HepG2 (cell line): ENCODE measurements around the gene ZFP69B. TPM values are rescaled to one million over a fixed set of nuclear protein-coding genes. Genes with fewer than 3 reads are reported as not detected.

Source experiments
- ATAC-seq: fragments of 200-7000 bp; cut with Tn5 transposase; 3 replicates; pipeline ENCODE4 v1.9.1; 2020; ENCODE audit warnings: mild to moderate bottlenecking, moderate library complexity
- BruUV-seq: library from RNA; stranded (reverse); fragments of 400-500 nt; replicated peaks from 2 replicates; lab custom pipeline; 2021; lab: Mats Ljungman, UMichigan
- CTCF ChIA-PET: fragments of 300-600 bp; formaldehyde crosslinking; extraction: SDS; loops from one replicate; lab custom pipeline; 2021; ENCODE audit warnings: low total read pairs, inconsistent platforms, low intra/inter-chr PET ratio; lab: Yijun Ruan, JAX
- POLR2A ChIA-PET: fragments of 350-600 bp; sonication (Branson Sonifier 250); formaldehyde crosslinking; loops from one replicate; lab custom pipeline; 2020; ENCODE audit warnings: antibody characterized with exemption, inconsistent platforms; lab: Yijun Ruan, JAX
- DNase-seq: peaks from one replicate; pipeline ENCODE4 v3.0.0-alpha.2; 2015; ENCODE audit warnings: low spot score
- FAIRE-seq: peaks from 3 replicates; lab custom pipeline; 2011; peaks lifted over from hg19 to GRCh38; lab: Jason Lieb, UNC
- H2AFZ ChIP-seq: one replicate; pipeline ENCODE4 v1.6.1; 2011; ENCODE audit warnings: low read length, inconsistent platforms
- H3K27ac ChIP-seq: fragments of 300-600 bp; 3 replicates; pipeline ENCODE4 v1.8.0; 2011; ENCODE audit warnings: mixed run types, mild to moderate bottlenecking, mixed read lengths, low read length, inconsistent platforms; ENCODE audit not compliant: insufficient read depth; ENCODE audit errors: extremely low read length
- H3K27me3 ChIP-seq, 2 experiments: fragments of 200-600 bp in 1 of 2; 2 replicates in 1 of 2; 3 replicates in 1 of 2; pipeline versions ENCODE4 v1.6.0 to v1.8.0; 2011; ENCODE audit warnings: low read length in 2 of 2, mild to moderate bottlenecking in 2 of 2, moderate library complexity in 2 of 2, inconsistent platforms in 1 of 2; ENCODE audit not compliant: insufficient read depth in 2 of 2, control insufficient read depth in 1 of 2
- H3K36me3 ChIP-seq, 2 experiments: fragments of 200-600 bp in 1 of 2; replicated peaks in 1 of 2; 2 replicates in 1 of 2; 3 replicates in 1 of 2; pipeline versions ENCODE4 v1.5.1 to v1.8.0; 2011; ENCODE audit warnings: low read length in 2 of 2, inconsistent platforms in 1 of 2; ENCODE audit not compliant: insufficient read depth in 2 of 2, control insufficient read depth in 1 of 2
- H3K4me1 ChIP-seq: 2 replicates; pipeline ENCODE4 v1.5.1; 2012; ENCODE audit warnings: low read length, inconsistent platforms; ENCODE audit not compliant: insufficient read depth
- H3K4me2 ChIP-seq: 2 replicates; pipeline ENCODE4 v1.6.0; 2011; ENCODE audit warnings: low read depth, low read length, inconsistent platforms
- H3K4me3 ChIP-seq, 3 experiments: fragments of 200-600 bp in 1 of 3; sonication (generic), shearing (Covaris generic) in 1 of 3; replicated peaks in 1 of 3; 2 replicates each; pipeline ENCODE4 v1.5.1; 2011 to 2016; ENCODE audit warnings: low read length in 3 of 3, inconsistent platforms in 2 of 3, low read depth in 2 of 3, mild to moderate bottlenecking in 2 of 3, control low read depth in 1 of 3, mixed read lengths in 1 of 3; ENCODE audit not compliant: insufficient read depth in 1 of 3
- H3K79me2 ChIP-seq: one replicate; pipeline ENCODE4 v1.6.1; 2011; ENCODE audit warnings: low read length, inconsistent platforms; ENCODE audit not compliant: insufficient read depth
- H3K9ac ChIP-seq: 2 replicates; pipeline ENCODE4 v1.6.0; 2011; ENCODE audit warnings: mild to moderate bottlenecking, low read depth, low read length, inconsistent platforms; ENCODE audit not compliant: insufficient read depth
- H3K9me3 ChIP-seq: 2 replicates; pipeline ENCODE4 v1.5.1; 2012; ENCODE audit warnings: mild to moderate bottlenecking, low read length
- H4K20me1 ChIP-seq: 2 replicates; pipeline ENCODE4 v1.6.0; 2011; ENCODE audit warnings: inconsistent platforms, mild to moderate bottlenecking, low read length, moderate library complexity; ENCODE audit not compliant: insufficient read depth
- ATF7-NPFF ChIP-seq: sonication (generic); formaldehyde crosslinking; IDR thresholded peaks from 2 replicates; pipeline ENCODE4 v1.8.1; 2023; ENCODE audit warnings: mild to moderate bottlenecking, low read depth, missing genetic modification reagents, moderate library complexity
- DNMT1 ChIP-seq: sonication (generic); formaldehyde crosslinking; IDR thresholded peaks from 2 replicates; pipeline ENCODE4 v1.5.1; 2020; ENCODE audit warnings: mild to moderate bottlenecking, missing genetic modification reagents
- LCORL ChIP-seq, 2 experiments: fragments of 450-650 bp in 1 of 2; sonication (generic) in 1 of 2; formaldehyde crosslinking in 1 of 2; IDR thresholded peaks; 2 replicates each; pipeline versions ENCODE4 v1.5.0 to v1.6.1; 2017 to 2020; ENCODE audit warnings: antibody characterized with exemption in 1 of 2, missing genetic modification reagents in 1 of 2
- SIN3A ChIP-seq: IDR thresholded peaks from 2 replicates; pipeline ENCODE4 v1.6.1; 2011; ENCODE audit warnings: low read depth, mild to moderate bottlenecking, control low read depth, low read length, borderline replicate concordance
- SYNCRIP ChIP-seq: fragments of 200-400 bp; formaldehyde crosslinking; IDR thresholded peaks from 2 replicates; pipeline ENCODE4 v1.6.1; 2018; ENCODE audit warnings: mild to moderate bottlenecking, low read depth, low read length; ENCODE audit not compliant: insufficient read depth
- YEATS2 ChIP-seq: sonication (generic); formaldehyde crosslinking; IDR thresholded peaks from 2 replicates; pipeline ENCODE4 v1.4.0; 2020; ENCODE audit warnings: missing genetic modification reagents, borderline replicate concordance
- ZNF263 ChIP-seq: sonication (generic); formaldehyde crosslinking; IDR thresholded peaks from 2 replicates; pipeline ENCODE4 v1.4.0; 2020; ENCODE audit warnings: missing genetic modification reagents
- ZNF597 ChIP-seq: sonication (generic); formaldehyde crosslinking; IDR thresholded peaks from 2 replicates; pipeline ENCODE4 v1.5.0; 2020; ENCODE audit warnings: missing genetic modification reagents
- ZSCAN31 ChIP-seq: sonication (generic); formaldehyde crosslinking; IDR thresholded peaks from 2 replicates; pipeline ENCODE4 v1.5.0; 2020; ENCODE audit warnings: low read depth, mild to moderate bottlenecking, missing genetic modification reagents
- WGBS: methylation state at CpG from one replicate; pipeline ENCODE4 v1.1.6; 2017; ENCODE audit warnings: low lambda C conversion rate; 5-methylcytosine and 5-hydroxymethylcytosine counted together
- in situ Hi-C: cut with HindIII; loops from 2 replicates; pipeline ENCODE4 v1.10.0; 2017; ENCODE audit warnings: low pct_unique_long_range_greater_than_20kb; ENCODE audit not compliant: extremely low pct_ligation_motif_present
- intact Hi-C: fragments of 100-400 bp; cut with micrococcal nuclease; formaldehyde crosslinking; loops from one replicate; pipeline ENCODE4 v1.10.0; 2022; ENCODE audit not compliant: unreplicated experiment
- polyA plus RNA-seq, 8 experiments: library from polyadenylated mRNA; depleted of rRNA in 3 of 8; stranded (reverse) in 7 of 8; unstranded in 1 of 8; fragments of >200 nt; fragmentation: Illumina TruSeq in 4 of 8; extraction: Trizol in 4 of 8; gene quantifications; 2 replicates each; pipeline versions ENCODE4 v1.2.1 to v1.2.3, GENCODE V29; 2011 to 2016; ENCODE audit warnings: low read depth in 4 of 8, missing spikeins in 1 of 8, mixed read lengths in 1 of 8; ENCODE audit not compliant: insufficient read depth in 1 of 8
- total RNA-seq, 5 experiments: library from RNA; depleted of rRNA; stranded (reverse); fragments of >200 nt; fragmentation: Illumina TruSeq; extraction: Trizol; gene quantifications; 2 replicates each; pipeline ENCODE4 v1.2.3, GENCODE V29; 2016; ENCODE audit warnings: low read depth in 1 of 5

ZFP69B gene
- total and polyA plus RNA-seq, 2 of the 13 experiments (the other 11 are each of a cell fraction or from before 2014, with no cell fraction given): 4.6 to 7.7 TPM

DNA sequence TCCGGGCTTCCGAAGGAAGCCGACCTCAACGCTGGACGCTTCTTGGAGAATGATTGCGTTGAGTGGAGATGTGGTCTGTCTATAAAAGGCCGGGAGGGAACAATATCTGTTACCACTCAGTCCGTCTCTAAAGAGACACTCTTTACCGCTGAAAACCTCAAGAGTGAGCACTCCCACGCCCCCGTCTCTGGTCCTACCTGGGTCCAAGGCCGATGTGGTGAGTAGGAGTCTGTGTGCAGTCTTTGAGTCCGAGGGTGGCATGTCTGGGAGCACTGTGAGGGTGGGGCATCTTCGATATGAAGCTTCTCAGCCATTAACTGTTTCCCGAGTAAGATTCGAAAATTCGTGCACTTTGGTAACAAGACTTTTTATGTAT is 27.4 kb downstream of the ZFP69B start:
- POLR2A ChIA-PET: interaction anchor here (0.5 to 1.5 kb wide), 2 partner anchors 28 to 227 kb away, joined by 3 to 6 read pairs; partner anchors contain the start of gene ZFP69B
- Histone ChIP-seq H3K4me3 (peak overlapping the region; percentile 84 to 95 (median 85)), H3K79me2 (peaks cover 5% of the 10 kb centered on the region), H3K36me3 (peaks cover 2 to 12% of the 10 kb centered on the region in 2 experiments; a peak in 1 of 5 replicates), H3K4me1 (peaks cover 15% of the 10 kb centered on the region), H4K20me1 (no peaks in the 10 kb centered on the region), H3K4me2 (peak overlapping the region; percentile 97), H3K9ac (peak overlapping the region; percentile 78), H3K27ac (peak overlapping the region; percentile 37), H2AFZ (no peak overlapping the region), H3K27me3 (peaks cover 0 to 3% of the 10 kb centered on the region in 2 experiments; a peak in 1 of 5 replicates), H3K9me3 (peaks cover 30% of the 10 kb centered on the region)
- TF ChIP-seq SIN3A: 0 out of 2 replicates have a peak, but pooled peaks have one; percentile 21
- no peak for TF ChIP-seq SYNCRIP
- TF ChIP-seq LCORL (IDR thresholded peaks at IDR 0.05): no peak
- TF ChIP-seq LCORL (CRISPR knock-in tag; IDR thresholded peaks at IDR 0.05): 0 out of 2 replicates have a peak, but pooled peaks have one; percentile 18
- TF ChIP-seq ZNF263 (CRISPR knock-in tag): peak; percentile 65
- TF ChIP-seq DNMT1 (CRISPR knock-in tag): 0 out of 2 replicates have a peak, but pooled peaks have one; percentile 2
- peak; percentile 11; the same call in 1 of the 2 replicates for TF ChIP-seq ATF7-NPFF (CRISPR knock-in tag)
- TF ChIP-seq ZSCAN31 (CRISPR knock-in tag): 0 out of 2 replicates have a peak, but pooled peaks have one; percentile 1
- TF ChIP-seq ZNF597 (CRISPR knock-in tag): no peak
- TF ChIP-seq YEATS2 (CRISPR knock-in tag): 0 out of 2 replicates have a peak, but pooled peaks have one; percentile 6
- FAIRE-seq: peak; percentile 4
- in situ Hi-C loops (no loop called here), intact Hi-C loops (no loop called here)
- ATAC-seq: peak; percentile 64
- CTCF ChIA-PET: no interaction called here
- BruUV-seq: no TSS peak
- 5% methylated on average over 16 of the region's 17 CpGs for WGBS
- no peak for DNase-seq
